Ishikawa (cell line): ENCODE measurements around the gene PGM1.

Experiments
- CREB1 ChIP-seq: IDR thresholded peaks from 2 replicates; pipeline ENCODE4 v1.6.1; 2012; ENCODE audit warnings: low read depth
- EGR1 ChIP-seq: IDR thresholded peaks from 2 replicates; pipeline ENCODE4 v1.6.1; 2012
- NFIC ChIP-seq: IDR thresholded peaks from 2 replicates; pipeline ENCODE4 v1.6.1; 2012
- RAD21 ChIP-seq: IDR thresholded peaks from 2 replicates; pipeline ENCODE4 v1.6.1; 2012; ENCODE audit warnings: low read depth

DNA sequence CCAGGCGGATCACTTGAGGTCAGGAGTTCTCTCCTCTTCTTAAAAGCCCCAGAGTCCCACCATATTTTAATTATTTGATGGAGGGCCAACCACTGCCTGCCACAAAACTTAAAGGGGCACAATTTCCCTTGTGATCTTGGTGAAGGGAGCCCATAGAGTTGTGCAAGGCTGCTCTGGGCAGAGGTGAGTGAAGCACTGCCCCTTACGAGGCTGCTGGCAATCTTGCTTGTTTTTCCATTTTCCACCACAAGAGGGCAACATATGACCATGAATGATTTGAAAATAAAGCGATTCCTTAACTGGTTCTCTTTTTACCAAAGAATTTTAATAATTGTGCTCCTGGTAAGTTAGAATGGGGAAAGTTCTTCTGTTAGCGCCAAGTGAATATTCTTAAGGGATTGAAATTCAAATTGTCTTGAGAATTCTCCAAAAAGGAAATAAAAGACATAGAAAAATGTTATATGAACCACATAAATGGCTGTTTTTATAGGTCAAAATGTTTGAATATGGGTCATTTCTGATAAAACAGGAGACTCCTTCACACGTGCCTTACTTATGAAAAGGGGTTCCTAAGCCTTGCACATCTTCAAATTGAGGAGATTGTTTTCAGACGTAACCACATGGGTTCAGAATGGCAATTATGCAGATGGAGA is 22.7 kb downstream of the PGM1 start:
- 0 out of 2 replicates have a peak, but pooled peaks have one; percentile 9 for TF ChIP-seq NFIC
- peak; percentile 85 for TF ChIP-seq RAD21
- TF ChIP-seq CREB1: no peak
- TF ChIP-seq EGR1: no peak
